MV-4-11 (cell line): ENCODE measurements around the gene TPSG1.
"Not testable (repeated sequence)": the region's sequence is repeated elsewhere in the genome, so short reads cannot be mapped to it uniquely, and the experiment has no call there.

ENCODE experiments used
- DNase-seq: peaks from one replicate; lab custom pipeline; 2025; lab: John Stamatoyannopoulos, UW

The TPSG1 gene

GRCh38 chr16:1256874-1257322, 31.8 kb upstream of the TPSG1 start:
- no peak for DNase-seq

GRCh38 chr16:1256296-1256873, 31.3 kb upstream of the TPSG1 start:
- DNase-seq, result not testable (repeated sequence)

GRCh38 chr16:1255276-1256122, 30.4 kb upstream of the TPSG1 start, which contains the start of gene TPSD1:
Gene TPSD1 (plus strand): TSS chr16:1256069. CDS start chr16:1256281, 212 bp downstream.
- not testable (repeated sequence) for DNase-seq

- DNase-seq, result not testable (repeated sequence)
Measured at GRCh38 chr16:1254821-1255220, 29.8 kb upstream of the TPSG1 start.

- not testable (repeated sequence) for DNase-seq
Measured at GRCh38 chr16:1253701-1254364, 28.8 kb upstream of the TPSG1 start.

GRCh38 chr16:1249031-1249755, 24.1 kb upstream of the TPSG1 start:
- DNase-seq, result not testable (repeated sequence)

- DNase-seq, result not testable (repeated sequence)
Measured at GRCh38 chr16:1247903-1248537, 23.0 kb upstream of the TPSG1 start.

GRCh38 chr16:1245452-1246020, 20.5 kb upstream of the TPSG1 start:
- no peak for DNase-seq

- peak; percentile 69 for DNase-seq
Measured at GRCh38 chr16:1244881-1245280, 19.8 kb upstream of the TPSG1 start.

GRCh38 chr16:1243907-1244850, 19.1 kb upstream of the TPSG1 start:
- DNase-seq, result not testable (repeated sequence)

- not testable (repeated sequence) for DNase-seq
Measured at GRCh38 chr16:1243363-1243762, 18.3 kb upstream of the TPSG1 start.

- DNase-seq, result not testable (repeated sequence)
Measured at GRCh38 chr16:1241081-1241480, 16.0 kb upstream of the TPSG1 start.

GRCh38 chr16:1240436-1240835, 15.4 kb upstream of the TPSG1 start, which contains the start of gene TPSAB1:
Gene TPSAB1 (plus strand): TSS chr16:1240705. CDS start chr16:1240939, 234 bp downstream.
- DNase-seq, result not testable (repeated sequence)

- DNase-seq, result not testable (repeated sequence)
Measured at GRCh38 chr16:1239575-1239974, 14.5 kb upstream of the TPSG1 start.

GRCh38 chr16:1238909-1239308, 13.8 kb upstream of the TPSG1 start:
- not testable (repeated sequence) for DNase-seq

- no peak for DNase-seq
Measured at GRCh38 chr16:1237990-1238389, 12.9 kb upstream of the TPSG1 start.

- DNase-seq, result not testable (repeated sequence)
Measured at GRCh38 chr16:1236659-1237058, 11.6 kb upstream of the TPSG1 start.

GRCh38 chr16:1232049-1232748, 7.1 kb upstream of the TPSG1 start:
- DNase-seq, result not testable (repeated sequence)

GRCh38 chr16:1231301-1231700, 6.2 kb upstream of the TPSG1 start:
- not testable (repeated sequence) for DNase-seq
